Right lobe of liver (tissue), 6 donors: ENCODE data around the gene CLEC16A. TPM values are rescaled to one million over a fixed set of nuclear protein-coding genes. Genes with fewer than 3 reads are reported as not detected.

Source experiments
- ATAC-seq, 4 donors: fragments of 200-7000 bp; cut with Tn5 transposase; one replicate each; pipeline ENCODE4 v1.9.1; 2020; ENCODE audit warnings: mild to moderate bottlenecking in 4 of 4, moderate library complexity in 4 of 4
- DNase-seq, 3 donors: peaks; one replicate each; pipeline ENCODE4 v3.0.0-alpha.2; 2020
- H3K27ac ChIP-seq, 3 donors: fragments of 200-600 bp; one replicate each; pipeline ENCODE4 v1.8.0; 2022
- H3K27me3 ChIP-seq, 2 donors: fragments of 200-600 bp; one replicate each; pipeline ENCODE4 v1.8.0; 2022
- H3K36me3 ChIP-seq, 4 donors: fragments of 200-600 bp; sonication (generic) in 1 of 4; one replicate each; pipeline versions ENCODE4 v1.5.1 to v1.8.0; 2017 to 2022; ENCODE audit warnings: control low read depth in 1 of 4
- H3K4me1 ChIP-seq, 4 donors: fragments of 200-600 bp; sonication (generic) in 1 of 4; one replicate each; pipeline versions ENCODE4 v1.5.1 to v1.8.0; 2017 to 2022; ENCODE audit warnings: control low read depth in 1 of 4
- H3K4me3 ChIP-seq, 3 donors: fragments of 200-600 bp; one replicate each; pipeline ENCODE4 v1.8.0; 2022
- H3K9me3 ChIP-seq, 4 donors: fragments of 200-600 bp; sonication (generic) in 1 of 4; one replicate each; pipeline versions ENCODE4 v1.5.1 to v1.8.0; 2017 to 2022; ENCODE audit warnings: control low read depth in 1 of 4
- POLR2A ChIP-seq: fragments of 450-650 bp; IDR thresholded peaks from one replicate; pipeline ENCODE4 v1.6.1; 2017; ENCODE audit warnings: antibody characterized with exemption, mild to moderate bottlenecking
- WGBS: methylation state at CpG from one replicate; pipeline ENCODE4 v1.1.6; 2018; ENCODE audit warnings: low coverage, low lambda C conversion rate; ENCODE audit not compliant: insufficient coverage; ENCODE audit errors: missing lambda C conversion rate; 5-methylcytosine and 5-hydroxymethylcytosine counted together
- intact Hi-C, 2 donors: fragments of 100-400 bp; cut with DNase I; formaldehyde crosslinking; loops; one replicate each; pipeline versions ENCODE4 v1.11.2 to v1.14.1; 2022
- total RNA-seq, 6 experiments: library from RNA; depleted of rRNA in 2 of 6; stranded (reverse); fragments of >200 nt in 2 of 6; fragmentation: NEBNext Ultra II Directional in 3 of 6; extraction: Animal tissue kit (Norgen Biotek cat#: 25700) in 3 of 6; gene quantifications; one replicate each; pipeline versions ENCODE4 v1.1.0 to v1.2.4, GENCODE V29; 2016 to 2023
- TF ChIP-seq, protein P1 (sequence below), 4 donors: fragments of 200-600 bp in 3 of 4; fragments of 450-650 bp in 1 of 4; IDR thresholded peaks; one replicate each; pipeline versions ENCODE4 v1.5.1 to v1.8.0; 2016 to 2022; ENCODE audit warnings: antibody characterized with exemption in 4 of 4, mild to moderate bottlenecking in 2 of 4
- donor health status: DM: no; HTN: yes; CAD: no.
- donor health status: DM: no; HTN: no; CAD: no.
- donor health status: DM: no; HTN: no; CAD: no.
- donor health status: DM: no; HTN: yes; CAD: no.
- donor health status: DM: no; HTN: yes; CAD: no.

The CLEC16A gene
- total RNA-seq, 6 experiments from 2014 or later, result 15.2 to 25.9 (median 19.8) TPM

DNA sequence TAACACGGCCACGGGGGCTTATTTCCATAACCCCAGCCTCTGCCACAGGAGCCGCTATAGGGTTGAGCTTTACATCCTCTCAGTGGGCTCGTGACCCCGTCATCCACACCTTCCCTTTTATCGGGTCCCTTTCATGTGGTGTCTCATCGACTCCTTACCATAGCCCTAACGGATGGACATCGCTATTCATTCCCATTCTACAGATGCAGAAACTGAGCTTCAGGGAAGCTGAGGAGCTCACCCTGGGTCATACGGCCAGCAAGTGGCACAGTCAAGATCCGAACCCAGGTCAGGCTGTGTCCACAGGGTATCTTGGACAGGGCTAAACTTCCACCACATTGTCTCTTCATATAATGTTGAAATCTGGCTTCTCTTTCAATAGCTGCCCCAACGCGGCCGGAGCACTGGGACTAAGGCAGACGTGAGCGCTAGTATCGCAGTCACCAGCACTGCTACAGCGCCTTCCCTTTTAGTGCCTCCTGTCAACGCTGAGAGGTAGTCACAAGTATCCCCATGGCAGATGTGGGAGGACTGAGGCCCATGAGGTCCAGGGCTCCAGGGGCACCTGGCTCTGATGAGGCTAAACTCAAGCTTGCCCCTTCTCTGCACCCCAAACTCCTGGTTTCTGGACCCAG, 260.8 kb downstream of the CLEC16A start:
- no peak overlapping the region for H3K4me3 ChIP-seq
- TF ChIP-seq, protein P1, sequence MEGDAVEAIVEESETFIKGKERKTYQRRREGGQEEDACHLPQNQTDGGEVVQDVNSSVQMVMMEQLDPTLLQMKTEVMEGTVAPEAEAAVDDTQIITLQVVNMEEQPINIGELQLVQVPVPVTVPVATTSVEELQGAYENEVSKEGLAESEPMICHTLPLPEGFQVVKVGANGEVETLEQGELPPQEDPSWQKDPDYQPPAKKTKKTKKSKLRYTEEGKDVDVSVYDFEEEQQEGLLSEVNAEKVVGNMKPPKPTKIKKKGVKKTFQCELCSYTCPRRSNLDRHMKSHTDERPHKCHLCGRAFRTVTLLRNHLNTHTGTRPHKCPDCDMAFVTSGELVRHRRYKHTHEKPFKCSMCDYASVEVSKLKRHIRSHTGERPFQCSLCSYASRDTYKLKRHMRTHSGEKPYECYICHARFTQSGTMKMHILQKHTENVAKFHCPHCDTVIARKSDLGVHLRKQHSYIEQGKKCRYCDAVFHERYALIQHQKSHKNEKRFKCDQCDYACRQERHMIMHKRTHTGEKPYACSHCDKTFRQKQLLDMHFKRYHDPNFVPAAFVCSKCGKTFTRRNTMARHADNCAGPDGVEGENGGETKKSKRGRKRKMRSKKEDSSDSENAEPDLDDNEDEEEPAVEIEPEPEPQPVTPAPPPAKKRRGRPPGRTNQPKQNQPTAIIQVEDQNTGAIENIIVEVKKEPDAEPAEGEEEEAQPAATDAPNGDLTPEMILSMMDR (IDR thresholded peaks at IDR 0.05), result no peak
- no peak for TF ChIP-seq POLR2A
- WGBS, result 56% methylated on average over 6 of the region's 19 CpGs
- intact Hi-C loops, result loop anchor here in 1 of 2 donors (10.0 kb wide), 1 partner anchor 50 kb away; the partner anchor contains the start of gene SOCS1
- H3K9me3 ChIP-seq, result no peaks in the 10 kb centered on the region
- peak; percentile 8 to 39 (median 30) for ATAC-seq
- no peaks in the 10 kb centered on the region for H3K36me3 ChIP-seq
- H3K27ac ChIP-seq, result peak overlapping the region in 2 of 3 donors; percentile 33 to 82
- peak in 1 of 3 donors; percentile 51 for DNase-seq
- peaks cover 0 to 32% (median 11%) of the 10 kb centered on the region in 4 donors for H3K4me1 ChIP-seq
- no peaks in the 10 kb centered on the region for H3K27me3 ChIP-seq

- no CpG with 5 or more reads among the region's 13 CpGs for WGBS
- H3K36me3 ChIP-seq, result no peaks in the 10 kb centered on the region
- H3K27ac ChIP-seq, result peak overlapping the region in 2 of 3 donors; percentile 33 to 82
- peaks cover 0 to 32% (median 11%) of the 10 kb centered on the region in 4 donors for H3K4me1 ChIP-seq
- no peaks in the 10 kb centered on the region for H3K9me3 ChIP-seq
- DNase-seq, result peak; percentile 62 to 81 (median 74)
- ATAC-seq, result peak; percentile 66 to 88 (median 82)
- TF ChIP-seq, protein P1 (IDR thresholded peaks at IDR 0.05), result no peak
- peak; percentile 59 for TF ChIP-seq POLR2A
- intact Hi-C loops, result loop anchor here in 1 of 2 donors (10.0 kb wide), 1 partner anchor 49 kb away; the partner anchor contains the start of gene SOCS1
- no peaks in the 10 kb centered on the region for H3K27me3 ChIP-seq
- H3K4me3 ChIP-seq, result no peak overlapping the region
Observed at GRCh38 chr16:11205754-11206581, 261.6 kb downstream of the CLEC16A start.

- TF ChIP-seq POLR2A, result no peak
- TF ChIP-seq, protein P1 (IDR thresholded peaks at IDR 0.05), result no peak
- Histone ChIP-seq H3K4me1 (peaks cover 0 to 32% (median 11%) of the 10 kb centered on the region in 4 donors), H3K4me3 (no peak overlapping the region), H3K9me3 (no peaks in the 10 kb centered on the region), H3K27me3 (no peaks in the 10 kb centered on the region), H3K27ac (peak overlapping the region in 1 of 3 donors; percentile 82), H3K36me3 (no peaks in the 10 kb centered on the region)
- WGBS, result 80% methylated on average over 1 of the region's 3 CpGs
- DNase-seq (no peak), ATAC-seq (no peak)
- intact Hi-C loops, result loop anchor here in 1 of 2 donors (10.0 kb wide), 1 partner anchor 47 kb away; the partner anchor contains the start of gene SOCS1
Observed at GRCh38 chr16:11207646-11208045, 263.3 kb downstream of the CLEC16A start.

GRCh38 chr16:11208916-11209665, 264.7 kb downstream of the CLEC16A start:
- 58% methylated on average over 4 of the region's 9 CpGs for whole genome bisulfite sequencing
- H3K27ac ChIP-seq, result no peak overlapping the region
- H3K27me3 ChIP-seq, result no peaks in the 10 kb centered on the region
- no peak for TF ChIP-seq POLR2A
- TF ChIP-seq, protein P1 (IDR thresholded peaks at IDR 0.05), result no peak
- peaks cover 0 to 26% (median 11%) of the 10 kb centered on the region in 4 donors for H3K4me1 ChIP-seq
- intact Hi-C loops, result loop anchor here in 1 of 2 donors (10.0 kb wide), 1 partner anchor 46 kb away; the partner anchor contains the start of gene SOCS1
- H3K4me3 ChIP-seq, result no peak overlapping the region
- no peak for DNase-seq
- no peaks in the 10 kb centered on the region for H3K36me3 ChIP-seq
- no peak for ATAC-seq
- H3K9me3 ChIP-seq, result no peaks in the 10 kb centered on the region
